K562 (cell line): ENCODE data around the gene ARMH3. TPM values are rescaled to one million over a fixed set of nuclear protein-coding genes. Genes with fewer than 3 reads are reported as not detected.
A peak's percentile ranks its signal among the peaks of the same experiment; 100 is the strongest.

Source experiments
- ADNP ChIP-seq: fragments of 200-800 bp; sonication (Bioruptor generic); IDR thresholded peaks from 2 replicates; pipeline ENCODE4 v1.6.1; 2016; ENCODE audit warnings: missing genetic modification characterization, missing compliant biosample characterization
- CTBP1 ChIP-seq: fragments of 450-650 bp; IDR thresholded peaks from 2 replicates; pipeline ENCODE4 v1.6.1; 2016; ENCODE audit warnings: borderline replicate concordance
- FOXA3 ChIP-seq, 2 experiments: fragments of 450-650 bp in 1 of 2; sonication (generic) in 1 of 2; formaldehyde crosslinking; IDR thresholded peaks in 1 of 2; conservative IDR thresholded peaks in 1 of 2; 2 replicates each; pipeline versions ENCODE4 v1.4.0 to v1.8.0; 2020 to 2022; ENCODE audit warnings: mild to moderate bottlenecking in 2 of 2, missing genetic modification reagents in 1 of 2
- GTF2E2 ChIP-seq: fragments of 200-800 bp; sonication (Bioruptor generic); IDR thresholded peaks from 2 replicates; pipeline ENCODE4 v1.6.1; 2016; ENCODE audit warnings: missing genetic modification characterization, missing compliant biosample characterization
- MAZ ChIP-seq, 2 experiments: fragments of 450-650 bp in 1 of 2; sonication (generic) in 1 of 2; formaldehyde crosslinking; IDR thresholded peaks in 1 of 2; conservative IDR thresholded peaks in 1 of 2; 2 replicates each; pipeline versions ENCODE4 v1.4.0 to v1.5.0; 2020; ENCODE audit warnings: mild to moderate bottlenecking in 1 of 2, missing genetic modification reagents in 1 of 2
- NR2C1 ChIP-seq, 2 experiments: fragments of 450-650 bp; IDR thresholded peaks; 2 replicates each; pipeline ENCODE4 v1.6.1; 2017; ENCODE audit warnings: mild to moderate bottlenecking in 2 of 2, antibody characterized with exemption in 1 of 2, inconsistent platforms in 1 of 2, missing compliant biosample characterization in 1 of 2, missing genetic modification characterization in 1 of 2
- polyA plus RNA-seq, 8 experiments: library from polyadenylated mRNA; depleted of rRNA in 4 of 8; stranded (reverse) in 5 of 8; unstranded in 3 of 8; fragments of >200 nt; fragmentation: Nextera tagmentation in 2 of 8; fragmentation: Illumina TruSeq in 1 of 8; extraction: Ambion mirVana in 2 of 8; extraction: Trizol in 1 of 8; gene quantifications; 2 replicates each; pipeline versions ENCODE4 v1.2.1 to v1.2.3, GENCODE V29; 2011 to 2014; ENCODE audit warnings: inconsistent platforms in 1 of 8, missing spikeins in 1 of 8
- total RNA-seq, 7 experiments: library from RNA; depleted of rRNA in 6 of 7; stranded (reverse); fragments of >200 nt in 6 of 7; fragmentation: Illumina TruSeq in 2 of 7; extraction: Trizol in 2 of 7; gene quantifications; 2 replicates each; pipeline versions ENCODE4 v1.2.1 to v1.2.3, GENCODE V29; 2011 to 2021; ENCODE audit warnings: low replicate concordance in 1 of 7
- TF ChIP-seq, protein P1 (sequence below): fragments of 450-650 bp; IDR thresholded peaks from 2 replicates; pipeline ENCODE4 v1.6.1; 2016; ENCODE audit warnings: mild to moderate bottlenecking, moderate library complexity
- TF ChIP-seq, protein P2 (sequence below): fragments of 450-650 bp; conservative IDR thresholded peaks from 2 replicates; pipeline ENCODE4 v1.6.1; 2016; ENCODE audit warnings: missing genetic modification characterization, low read depth, mild to moderate bottlenecking, control low read depth, missing compliant biosample characterization
- TF ChIP-seq, protein P3 (sequence below), 2 experiments: fragments of 200-800 bp in 1 of 2; sonication (Bioruptor generic) in 1 of 2; sonication (generic) in 1 of 2; formaldehyde crosslinking in 1 of 2; IDR thresholded peaks in 1 of 2; conservative IDR thresholded peaks in 1 of 2; 2 replicates each; pipeline versions ENCODE4 v1.5.0 to v1.6.1; 2016 to 2020; ENCODE audit warnings: missing compliant biosample characterization in 1 of 2, missing genetic modification characterization in 1 of 2, missing genetic modification reagents in 1 of 2

ARMH3 gene
- total and polyA plus RNA-seq, 9 of the 15 experiments (the other 6 are each of a cell fraction or from before 2014, with no cell fraction given) = 0.29 to 0.73 TPM; not detected in 7

DNA sequence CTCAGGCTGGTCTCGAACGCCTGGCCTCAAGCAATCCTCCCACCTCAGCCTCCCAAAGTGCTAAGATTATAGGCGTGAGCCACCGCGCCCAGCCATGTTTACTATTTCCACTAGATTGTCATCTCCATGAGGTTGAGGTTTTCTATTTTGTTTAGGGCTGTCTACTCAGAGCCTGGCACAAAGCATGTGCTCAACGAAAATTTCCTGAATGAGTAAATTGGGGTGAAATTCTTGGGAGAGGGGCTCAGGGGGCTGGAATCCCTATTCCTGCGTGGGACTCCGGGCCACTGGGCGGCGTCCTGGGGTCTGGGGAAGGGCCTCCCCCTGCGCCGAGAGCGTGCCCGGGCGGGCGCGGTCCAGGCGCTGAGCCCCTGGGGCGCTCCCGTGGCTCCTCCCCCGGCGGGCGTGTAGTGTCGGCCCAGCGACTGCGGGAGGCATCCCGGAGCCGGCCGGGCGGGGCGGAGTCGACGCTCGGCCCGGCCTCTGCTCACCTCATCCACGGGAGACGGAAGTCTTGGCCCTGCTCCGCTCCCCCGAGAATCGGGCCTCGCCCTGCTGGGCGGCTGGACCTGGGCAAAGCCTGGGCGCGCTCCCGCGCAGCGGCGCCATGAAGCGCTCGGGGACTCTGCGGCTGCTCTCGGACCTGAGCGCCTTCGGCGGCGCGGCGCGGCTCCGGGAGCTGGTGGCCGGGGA lies 9.0 kb upstream of the ARMH3 start, which contains the start of gene HPS6 (continued):
- TF ChIP-seq, protein P1, sequence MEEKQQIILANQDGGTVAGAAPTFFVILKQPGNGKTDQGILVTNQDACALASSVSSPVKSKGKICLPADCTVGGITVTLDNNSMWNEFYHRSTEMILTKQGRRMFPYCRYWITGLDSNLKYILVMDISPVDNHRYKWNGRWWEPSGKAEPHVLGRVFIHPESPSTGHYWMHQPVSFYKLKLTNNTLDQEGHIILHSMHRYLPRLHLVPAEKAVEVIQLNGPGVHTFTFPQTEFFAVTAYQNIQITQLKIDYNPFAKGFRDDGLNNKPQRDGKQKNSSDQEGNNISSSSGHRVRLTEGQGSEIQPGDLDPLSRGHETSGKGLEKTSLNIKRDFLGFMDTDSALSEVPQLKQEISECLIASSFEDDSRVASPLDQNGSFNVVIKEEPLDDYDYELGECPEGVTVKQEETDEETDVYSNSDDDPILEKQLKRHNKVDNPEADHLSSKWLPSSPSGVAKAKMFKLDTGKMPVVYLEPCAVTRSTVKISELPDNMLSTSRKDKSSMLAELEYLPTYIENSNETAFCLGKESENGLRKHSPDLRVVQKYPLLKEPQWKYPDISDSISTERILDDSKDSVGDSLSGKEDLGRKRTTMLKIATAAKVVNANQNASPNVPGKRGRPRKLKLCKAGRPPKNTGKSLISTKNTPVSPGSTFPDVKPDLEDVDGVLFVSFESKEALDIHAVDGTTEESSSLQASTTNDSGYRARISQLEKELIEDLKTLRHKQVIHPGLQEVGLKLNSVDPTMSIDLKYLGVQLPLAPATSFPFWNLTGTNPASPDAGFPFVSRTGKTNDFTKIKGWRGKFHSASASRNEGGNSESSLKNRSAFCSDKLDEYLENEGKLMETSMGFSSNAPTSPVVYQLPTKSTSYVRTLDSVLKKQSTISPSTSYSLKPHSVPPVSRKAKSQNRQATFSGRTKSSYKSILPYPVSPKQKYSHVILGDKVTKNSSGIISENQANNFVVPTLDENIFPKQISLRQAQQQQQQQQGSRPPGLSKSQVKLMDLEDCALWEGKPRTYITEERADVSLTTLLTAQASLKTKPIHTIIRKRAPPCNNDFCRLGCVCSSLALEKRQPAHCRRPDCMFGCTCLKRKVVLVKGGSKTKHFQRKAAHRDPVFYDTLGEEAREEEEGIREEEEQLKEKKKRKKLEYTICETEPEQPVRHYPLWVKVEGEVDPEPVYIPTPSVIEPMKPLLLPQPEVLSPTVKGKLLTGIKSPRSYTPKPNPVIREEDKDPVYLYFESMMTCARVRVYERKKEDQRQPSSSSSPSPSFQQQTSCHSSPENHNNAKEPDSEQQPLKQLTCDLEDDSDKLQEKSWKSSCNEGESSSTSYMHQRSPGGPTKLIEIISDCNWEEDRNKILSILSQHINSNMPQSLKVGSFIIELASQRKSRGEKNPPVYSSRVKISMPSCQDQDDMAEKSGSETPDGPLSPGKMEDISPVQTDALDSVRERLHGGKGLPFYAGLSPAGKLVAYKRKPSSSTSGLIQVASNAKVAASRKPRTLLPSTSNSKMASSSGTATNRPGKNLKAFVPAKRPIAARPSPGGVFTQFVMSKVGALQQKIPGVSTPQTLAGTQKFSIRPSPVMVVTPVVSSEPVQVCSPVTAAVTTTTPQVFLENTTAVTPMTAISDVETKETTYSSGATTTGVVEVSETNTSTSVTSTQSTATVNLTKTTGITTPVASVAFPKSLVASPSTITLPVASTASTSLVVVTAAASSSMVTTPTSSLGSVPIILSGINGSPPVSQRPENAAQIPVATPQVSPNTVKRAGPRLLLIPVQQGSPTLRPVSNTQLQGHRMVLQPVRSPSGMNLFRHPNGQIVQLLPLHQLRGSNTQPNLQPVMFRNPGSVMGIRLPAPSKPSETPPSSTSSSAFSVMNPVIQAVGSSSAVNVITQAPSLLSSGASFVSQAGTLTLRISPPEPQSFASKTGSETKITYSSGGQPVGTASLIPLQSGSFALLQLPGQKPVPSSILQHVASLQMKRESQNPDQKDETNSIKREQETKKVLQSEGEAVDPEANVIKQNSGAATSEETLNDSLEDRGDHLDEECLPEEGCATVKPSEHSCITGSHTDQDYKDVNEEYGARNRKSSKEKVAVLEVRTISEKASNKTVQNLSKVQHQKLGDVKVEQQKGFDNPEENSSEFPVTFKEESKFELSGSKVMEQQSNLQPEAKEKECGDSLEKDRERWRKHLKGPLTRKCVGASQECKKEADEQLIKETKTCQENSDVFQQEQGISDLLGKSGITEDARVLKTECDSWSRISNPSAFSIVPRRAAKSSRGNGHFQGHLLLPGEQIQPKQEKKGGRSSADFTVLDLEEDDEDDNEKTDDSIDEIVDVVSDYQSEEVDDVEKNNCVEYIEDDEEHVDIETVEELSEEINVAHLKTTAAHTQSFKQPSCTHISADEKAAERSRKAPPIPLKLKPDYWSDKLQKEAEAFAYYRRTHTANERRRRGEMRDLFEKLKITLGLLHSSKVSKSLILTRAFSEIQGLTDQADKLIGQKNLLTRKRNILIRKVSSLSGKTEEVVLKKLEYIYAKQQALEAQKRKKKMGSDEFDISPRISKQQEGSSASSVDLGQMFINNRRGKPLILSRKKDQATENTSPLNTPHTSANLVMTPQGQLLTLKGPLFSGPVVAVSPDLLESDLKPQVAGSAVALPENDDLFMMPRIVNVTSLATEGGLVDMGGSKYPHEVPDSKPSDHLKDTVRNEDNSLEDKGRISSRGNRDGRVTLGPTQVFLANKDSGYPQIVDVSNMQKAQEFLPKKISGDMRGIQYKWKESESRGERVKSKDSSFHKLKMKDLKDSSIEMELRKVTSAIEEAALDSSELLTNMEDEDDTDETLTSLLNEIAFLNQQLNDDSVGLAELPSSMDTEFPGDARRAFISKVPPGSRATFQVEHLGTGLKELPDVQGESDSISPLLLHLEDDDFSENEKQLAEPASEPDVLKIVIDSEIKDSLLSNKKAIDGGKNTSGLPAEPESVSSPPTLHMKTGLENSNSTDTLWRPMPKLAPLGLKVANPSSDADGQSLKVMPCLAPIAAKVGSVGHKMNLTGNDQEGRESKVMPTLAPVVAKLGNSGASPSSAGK = peak; percentile 55
- TF ChIP-seq, protein P2, sequence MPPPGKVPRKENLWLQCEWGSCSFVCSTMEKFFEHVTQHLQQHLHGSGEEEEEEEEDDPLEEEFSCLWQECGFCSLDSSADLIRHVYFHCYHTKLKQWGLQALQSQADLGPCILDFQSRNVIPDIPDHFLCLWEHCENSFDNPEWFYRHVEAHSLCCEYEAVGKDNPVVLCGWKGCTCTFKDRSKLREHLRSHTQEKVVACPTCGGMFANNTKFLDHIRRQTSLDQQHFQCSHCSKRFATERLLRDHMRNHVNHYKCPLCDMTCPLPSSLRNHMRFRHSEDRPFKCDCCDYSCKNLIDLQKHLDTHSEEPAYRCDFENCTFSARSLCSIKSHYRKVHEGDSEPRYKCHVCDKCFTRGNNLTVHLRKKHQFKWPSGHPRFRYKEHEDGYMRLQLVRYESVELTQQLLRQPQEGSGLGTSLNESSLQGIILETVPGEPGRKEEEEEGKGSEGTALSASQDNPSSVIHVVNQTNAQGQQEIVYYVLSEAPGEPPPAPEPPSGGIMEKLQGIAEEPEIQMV = no peak
- peak in 1 of 2 experiments; percentile 52; a peak in 2 of 4 replicates for TF ChIP-seq FOXA3 (CRISPR knock-in tag; conservative IDR thresholded peaks at IDR 0.05 in 1 of 2, IDR thresholded peaks at IDR 0.05 in 1 of 2)
- TF ChIP-seq NR2C1 (IDR thresholded peaks at IDR 0.05) = no peak
- no peak for TF ChIP-seq NR2C1 (tag; IDR thresholded peaks at IDR 0.05)
- peak; percentile 50 to 74; a peak in 3 of 4 replicates for TF ChIP-seq MAZ (CRISPR knock-in tag; conservative IDR thresholded peaks at IDR 0.05 in 1 of 2, IDR thresholded peaks at IDR 0.05 in 1 of 2)
- TF ChIP-seq ADNP = peak; percentile 94
- no peak for TF ChIP-seq GTF2E2 (tag)
- peak; percentile 72 for TF ChIP-seq CTBP1
- TF ChIP-seq, protein P3, sequence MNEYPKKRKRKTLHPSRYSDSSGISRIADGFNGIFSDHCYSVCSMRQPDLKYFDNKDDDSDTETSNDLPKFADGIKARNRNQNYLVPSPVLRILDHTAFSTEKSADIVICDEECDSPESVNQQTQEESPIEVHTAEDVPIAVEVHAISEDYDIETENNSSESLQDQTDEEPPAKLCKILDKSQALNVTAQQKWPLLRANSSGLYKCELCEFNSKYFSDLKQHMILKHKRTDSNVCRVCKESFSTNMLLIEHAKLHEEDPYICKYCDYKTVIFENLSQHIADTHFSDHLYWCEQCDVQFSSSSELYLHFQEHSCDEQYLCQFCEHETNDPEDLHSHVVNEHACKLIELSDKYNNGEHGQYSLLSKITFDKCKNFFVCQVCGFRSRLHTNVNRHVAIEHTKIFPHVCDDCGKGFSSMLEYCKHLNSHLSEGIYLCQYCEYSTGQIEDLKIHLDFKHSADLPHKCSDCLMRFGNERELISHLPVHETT (CRISPR knock-in tag; conservative IDR thresholded peaks at IDR 0.05 in 1 of 2, IDR thresholded peaks at IDR 0.05 in 1 of 2) = no peak; a peak in 2 of 4 replicates
